SIG-M5 (cell line): ENCODE measurements around the gene PRCC.
A peak's percentile ranks its signal among the peaks of the same experiment; 100 is the strongest.
"Not testable (repeated sequence)": the region's sequence is repeated elsewhere in the genome, so short reads cannot be mapped to it uniquely, and the experiment has no call there.

Experiments
- DNase-seq: peaks from one replicate; lab custom pipeline; 2025; lab: John Stamatoyannopoulos, UW

PRCC gene

GRCh38 chr1:156744786-156745419 is 22.4 kb upstream of the PRCC start:
- DNase-seq = no peak

- no peak for DNase-seq
These were observed 21.5 kb upstream of the PRCC start for GRCh38 chr1:156745881-156746280.

GRCh38 chr1:156746406-156746727 is 21.0 kb upstream of the PRCC start:
- DNase-seq = no peak

- DNase-seq = no peak
These were observed 20.4 kb upstream of the PRCC start for GRCh38 chr1:156746728-156747631.

GRCh38 chr1:156747742-156748669 is 19.3 kb upstream of the PRCC start:
- no peak for DNase-seq

- no peak for DNase-seq
These were observed 18.5 kb upstream of the PRCC start for GRCh38 chr1:156748670-156749418.

- DNase-seq = no peak
These were observed 17.8 kb upstream of the PRCC start for GRCh38 chr1:156749419-156750118.

GRCh38 chr1:156750191-156750672 is 17.1 kb upstream of the PRCC start:
- DNase-seq = no peak

GRCh38 chr1:156750711-156751450 is 16.5 kb upstream of the PRCC start:
- no peak for DNase-seq

GRCh38 chr1:156751451-156751756 is 15.9 kb upstream of the PRCC start, which contains the start of gene HDGF:
HDGF (minus strand) TSS chr1:156751675; CDS start chr1:156751429, 246 bp downstream.
- no peak for DNase-seq

- peak; percentile 68 for DNase-seq
These were observed 15.4 kb upstream of the PRCC start for GRCh38 chr1:156751757-156752481.

GRCh38 chr1:156752843-156753482 is 14.4 kb upstream of the PRCC start:
- DNase-seq = no peak

- DNase-seq = no peak
These were observed 13.1 kb upstream of the PRCC start for GRCh38 chr1:156754219-156754618.

- DNase-seq = no peak
These were observed 11.8 kb upstream of the PRCC start for GRCh38 chr1:156755527-156755950.

GRCh38 chr1:156756355-156756754 is 11.0 kb upstream of the PRCC start:
- no peak for DNase-seq

GRCh38 chr1:156757572-156758253 is 9.6 kb upstream of the PRCC start:
- not testable (repeated sequence) for DNase-seq

- no peak for DNase-seq
These were observed 7.1 kb upstream of the PRCC start for GRCh38 chr1:156760092-156760795.

GRCh38 chr1:156760796-156761104 is 6.6 kb upstream of the PRCC start:
- DNase-seq = no peak
